ENCODE measurements around the gene TMEM179B. TPM values are rescaled to one million over a fixed set of nuclear protein-coding genes. Genes with fewer than 3 reads are reported as not detected.

TMEM179B gene
- total and polyA plus RNA-seq, 2 of the 4 experiments (the other 2 are of a cell fraction): 29.4 to 67.1 TPM

GRCh38 chr11:62752177-62752785, 34.9 kb upstream of the TMEM179B start:
- no peak overlapping the region for H2AK9ac ChIP-seq (replicated peaks; ENCODE audit: low read depth, low read length, poor library complexity)
- peaks cover 13% of the 10 kb centered on the region for H3K36me3 ChIP-seq (ENCODE audit: control insufficient read depth, insufficient read depth, low read length)
- no peak overlapping the region for H3K4ac ChIP-seq (ENCODE audit: low read depth, low read length)
- no peak overlapping the region for H3K9ac ChIP-seq (ENCODE audit: low read depth, low read length)
- CTCF ChIA-PET: no interaction called here
- 94% methylated on average over 3 of the region's 14 CpGs; no CpG with 5 or more reads in 1 of the 2 experiments for WGBS, 2 experiments (ENCODE audit: extremely low coverage in 2 of 2, insufficient read length in 1 of 2)
- no peak overlapping the region for H4K5ac ChIP-seq (ENCODE audit: low read depth, low read length)
- ATAC-seq (ENCODE audit: low read depth) (no peak), DNase-seq (no peak)
- H3K27ac ChIP-seq (ENCODE audit: insufficient read depth, low read length): no peak overlapping the region
- no TSS peak for BruUV-seq (replicated peaks)
- dilution Hi-C loops (cut with HindIII; ENCODE audit: low sequenced_read_pairs, unreplicated experiment): no loop called here
- H3K9me3 ChIP-seq (ENCODE audit: control insufficient read depth, insufficient read depth, low read length): no peaks in the 10 kb centered on the region
- in situ Hi-C loops (cut with MboI; ENCODE audit: low sequenced_read_pairs): no loop called here
- H2BK120ac ChIP-seq (ENCODE audit: low read depth, low read length): no peak overlapping the region
- no peak overlapping the region for H4K8ac ChIP-seq (ENCODE audit: low read depth in 2 of 2, low read length in 2 of 2)
- no peak for TF ChIP-seq RFX5 (IDR thresholded peaks at IDR 0.05; ENCODE audit: low read depth, low read length)
- no peak for TF ChIP-seq NFE2L2 (IDR thresholded peaks at IDR 0.05; ENCODE audit: low read depth, low read length)
- TF ChIP-seq, protein P1, sequence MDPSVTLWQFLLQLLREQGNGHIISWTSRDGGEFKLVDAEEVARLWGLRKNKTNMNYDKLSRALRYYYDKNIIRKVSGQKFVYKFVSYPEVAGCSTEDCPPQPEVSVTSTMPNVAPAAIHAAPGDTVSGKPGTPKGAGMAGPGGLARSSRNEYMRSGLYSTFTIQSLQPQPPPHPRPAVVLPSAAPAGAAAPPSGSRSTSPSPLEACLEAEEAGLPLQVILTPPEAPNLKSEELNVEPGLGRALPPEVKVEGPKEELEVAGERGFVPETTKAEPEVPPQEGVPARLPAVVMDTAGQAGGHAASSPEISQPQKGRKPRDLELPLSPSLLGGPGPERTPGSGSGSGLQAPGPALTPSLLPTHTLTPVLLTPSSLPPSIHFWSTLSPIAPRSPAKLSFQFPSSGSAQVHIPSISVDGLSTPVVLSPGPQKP (IDR thresholded peaks at IDR 0.05; ENCODE audit: borderline replicate concordance, low read depth, low read length): no peak
- no peak for TF ChIP-seq CTCF (conservative IDR thresholded peaks at IDR 0.05; ENCODE audit: low read depth, low read length)
- no peak overlapping the region for H2AK5ac ChIP-seq (ENCODE audit: low read depth, low read length)
- intact Hi-C loops (cut with micrococcal nuclease): no loop called here
- no peak overlapping the region for H2BK20ac ChIP-seq (ENCODE audit: low read depth, low read length)
- POLR2A ChIA-PET (ENCODE audit: unreplicated experiment): no interaction called here
- H3K4me3 ChIP-seq (ENCODE audit: insufficient read depth, low read depth, low read length): no peak overlapping the region
- no peak overlapping the region for H2AFZ ChIP-seq (replicated peaks; ENCODE audit: low read length, poor library complexity)
- H3K9me1 ChIP-seq (ENCODE audit: insufficient read depth, low read length): peaks cover 3% of the 10 kb centered on the region; the same call in 1 of the 2 replicates
- peaks cover 20 to 41% of the 10 kb centered on the region in 2 experiments for H3K79me1 ChIP-seq (ENCODE audit: low read depth in 1 of 2, low read length in 2 of 2)
- no peak overlapping the region for H2BK5ac ChIP-seq (ENCODE audit: low read depth, low read length, poor library complexity, severe bottlenecking)
- no peak overlapping the region for H3K14ac ChIP-seq (replicated peaks; ENCODE audit: low read depth, low read length)
- H3K18ac ChIP-seq (ENCODE audit: low read depth, low read length): no peak overlapping the region
- no peak overlapping the region for H3K56ac ChIP-seq (ENCODE audit: extremely low read depth, insufficient read depth, low read length)
- no peak overlapping the region for H3K23ac ChIP-seq (ENCODE audit: low read depth, low read length)
- H4K20me1 ChIP-seq (ENCODE audit: insufficient read depth, low read length): no peaks in the 10 kb centered on the region
- no peak overlapping the region for H4K91ac ChIP-seq (ENCODE audit: insufficient read depth, low read depth, low read length)
- no peak overlapping the region for H3K4me2 ChIP-seq (ENCODE audit: low read depth, low read length)
- H2BK15ac ChIP-seq (ENCODE audit: low read depth, low read length): no peak overlapping the region
- H3K4me1 ChIP-seq (ENCODE audit: control insufficient read depth, insufficient read depth, low read length): no peaks in the 10 kb centered on the region
- no peaks in the 10 kb centered on the region for H3K27me3 ChIP-seq (ENCODE audit: control insufficient read depth, insufficient read depth, low read length)

All from IMR-90 (cell line).